HepG2 (cell line): ENCODE data around the gene ENO1. TPM values are rescaled to one million over a fixed set of nuclear protein-coding genes. Genes with fewer than 3 reads are reported as not detected.

ENCODE experiments used
- BHLHE40 ChIP-seq: IDR thresholded peaks from 2 replicates; pipeline ENCODE4 v1.6.1; 2011; ENCODE audit warnings: low read length, improper control_type of control experiment
- CC2D1A ChIP-seq: sonication (generic); formaldehyde crosslinking; IDR thresholded peaks from 2 replicates; pipeline ENCODE4 v1.8.1; 2023; ENCODE audit warnings: mild to moderate bottlenecking, missing genetic modification reagents
- ELF3 ChIP-seq: IDR thresholded peaks from 2 replicates; pipeline ENCODE4 v1.6.1; 2016; ENCODE audit warnings: missing genetic modification reagents, missing compliant biosample characterization
- HNRNPL ChIP-seq: fragments of 200-400 bp; formaldehyde crosslinking; IDR thresholded peaks from 2 replicates; pipeline ENCODE4 v1.6.1; 2017; ENCODE audit warnings: mild to moderate bottlenecking, low read depth, low read length
- NFIC ChIP-seq: IDR thresholded peaks from 2 replicates; pipeline ENCODE4 v1.6.1; 2012; ENCODE audit warnings: mild to moderate bottlenecking, low read length, inconsistent platforms
- NRL ChIP-seq: sonication (generic); formaldehyde crosslinking; IDR thresholded peaks from 2 replicates; pipeline ENCODE4 v1.5.0; 2020; ENCODE audit warnings: missing genetic modification reagents, mild to moderate bottlenecking, moderate library complexity, borderline replicate concordance
- POLR2AphosphoS5 ChIP-seq: IDR thresholded peaks from 2 replicates; pipeline ENCODE4 v1.6.1; 2012; ENCODE audit warnings: low read depth, low read length
- PPARG ChIP-seq: conservative IDR thresholded peaks from 2 replicates; pipeline ENCODE4 v1.6.1; 2016; ENCODE audit warnings: missing biosample characterization, missing genetic modification reagents
- RNF2 ChIP-seq: fragments of 450-650 bp; conservative IDR thresholded peaks from 2 replicates; pipeline ENCODE4 v1.6.1; 2016; ENCODE audit warnings: low read depth
- SSRP1 ChIP-seq: IDR thresholded peaks from 2 replicates; pipeline ENCODE4 v1.6.1; 2016; ENCODE audit warnings: control low read depth
- ZFP37 ChIP-seq: sonication (generic); formaldehyde crosslinking; IDR thresholded peaks from 2 replicates; pipeline ENCODE4 v1.4.0; 2020; ENCODE audit warnings: missing genetic modification reagents, borderline replicate concordance
- ZFY ChIP-seq: sonication (generic); formaldehyde crosslinking; IDR thresholded peaks from 2 replicates; pipeline ENCODE4 v1.4.0; 2020; ENCODE audit warnings: missing genetic modification reagents
- polyA plus RNA-seq, 8 experiments: library from polyadenylated mRNA; depleted of rRNA in 3 of 8; stranded (reverse) in 7 of 8; unstranded in 1 of 8; fragments of >200 nt; fragmentation: Illumina TruSeq in 4 of 8; extraction: Trizol in 4 of 8; gene quantifications; 2 replicates each; pipeline versions ENCODE4 v1.2.1 to v1.2.3, GENCODE V29; 2011 to 2016; ENCODE audit warnings: low read depth in 4 of 8, missing spikeins in 1 of 8, mixed read lengths in 1 of 8; ENCODE audit not compliant: insufficient read depth in 1 of 8
- total RNA-seq, 5 experiments: library from RNA; depleted of rRNA; stranded (reverse); fragments of >200 nt; fragmentation: Illumina TruSeq; extraction: Trizol; gene quantifications; 2 replicates each; pipeline ENCODE4 v1.2.3, GENCODE V29; 2016; ENCODE audit warnings: low read depth in 1 of 5
- TF ChIP-seq, protein P1 (sequence below): sonication (generic); formaldehyde crosslinking; IDR thresholded peaks from 2 replicates; pipeline ENCODE4 v1.4.0; 2020; ENCODE audit warnings: missing genetic modification reagents
- TF ChIP-seq, protein P2 (sequence below): sonication (generic); formaldehyde crosslinking; IDR thresholded peaks from 2 replicates; pipeline ENCODE4 v1.5.0; 2020; ENCODE audit warnings: mild to moderate bottlenecking, missing genetic modification reagents, borderline replicate concordance
- TF ChIP-seq, protein P3 (sequence below): sonication (generic); formaldehyde crosslinking; IDR thresholded peaks from 2 replicates; pipeline ENCODE4 v1.4.0; 2020; ENCODE audit warnings: missing genetic modification reagents
- TF ChIP-seq, protein P4 (sequence below): IDR thresholded peaks from 2 replicates; pipeline ENCODE4 v1.6.1; 2016; ENCODE audit warnings: control low read depth
- TF ChIP-seq, protein P5 (sequence below): sonication (generic); formaldehyde crosslinking; IDR thresholded peaks from 2 replicates; pipeline ENCODE4 v1.5.1; 2020; ENCODE audit warnings: mild to moderate bottlenecking, missing genetic modification reagents, moderate library complexity
- TF ChIP-seq, protein P6 (sequence below): sonication (generic); formaldehyde crosslinking; IDR thresholded peaks from 2 replicates; pipeline ENCODE4 v1.8.0; 2022; ENCODE audit warnings: mild to moderate bottlenecking, missing genetic modification reagents

Gene ENO1
- total and polyA plus RNA-seq, 2 of the 13 experiments (the other 11 are each of a cell fraction or from before 2014, with no cell fraction given): 1,559 to 3,103 TPM

DNA sequence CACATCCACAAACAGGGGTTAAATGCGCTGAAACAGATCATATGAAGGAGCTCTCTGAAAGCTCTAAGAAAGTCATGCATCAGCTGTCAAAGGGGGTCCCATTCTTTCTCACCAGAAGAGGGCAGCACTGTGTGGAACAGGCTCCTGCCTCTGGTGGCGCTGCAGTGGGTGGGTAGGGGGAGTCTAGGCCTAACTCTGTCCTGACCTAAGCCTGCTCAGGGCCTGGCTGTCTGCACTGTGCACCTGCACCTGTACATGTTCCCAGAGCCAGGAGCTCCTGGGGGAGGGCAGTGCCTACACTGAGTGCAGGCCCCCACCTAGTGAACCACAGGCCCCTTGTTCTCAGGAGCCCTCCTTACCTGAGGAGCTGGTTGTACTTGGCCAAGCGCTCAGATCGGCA is 16.0 kb downstream of the ENO1 start (continued):
- TF ChIP-seq, protein P1, sequence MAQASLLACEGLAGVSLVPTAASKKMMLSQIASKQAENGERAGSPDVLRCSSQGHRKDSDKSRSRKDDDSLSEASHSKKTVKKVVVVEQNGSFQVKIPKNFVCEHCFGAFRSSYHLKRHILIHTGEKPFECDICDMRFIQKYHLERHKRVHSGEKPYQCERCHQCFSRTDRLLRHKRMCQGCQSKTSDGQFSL (CRISPR knock-in tag): 0 out of 2 replicates have a peak, but pooled peaks have one; percentile 70
- peak; percentile 74; the same call in 1 of the 2 replicates for TF ChIP-seq NRL
- no peak for TF ChIP-seq SSRP1
- TF ChIP-seq CC2D1A: no peak
- TF ChIP-seq ZFY (CRISPR knock-in tag): 0 out of 2 replicates have a peak, but pooled peaks have one; percentile 53
- TF ChIP-seq, protein P2, sequence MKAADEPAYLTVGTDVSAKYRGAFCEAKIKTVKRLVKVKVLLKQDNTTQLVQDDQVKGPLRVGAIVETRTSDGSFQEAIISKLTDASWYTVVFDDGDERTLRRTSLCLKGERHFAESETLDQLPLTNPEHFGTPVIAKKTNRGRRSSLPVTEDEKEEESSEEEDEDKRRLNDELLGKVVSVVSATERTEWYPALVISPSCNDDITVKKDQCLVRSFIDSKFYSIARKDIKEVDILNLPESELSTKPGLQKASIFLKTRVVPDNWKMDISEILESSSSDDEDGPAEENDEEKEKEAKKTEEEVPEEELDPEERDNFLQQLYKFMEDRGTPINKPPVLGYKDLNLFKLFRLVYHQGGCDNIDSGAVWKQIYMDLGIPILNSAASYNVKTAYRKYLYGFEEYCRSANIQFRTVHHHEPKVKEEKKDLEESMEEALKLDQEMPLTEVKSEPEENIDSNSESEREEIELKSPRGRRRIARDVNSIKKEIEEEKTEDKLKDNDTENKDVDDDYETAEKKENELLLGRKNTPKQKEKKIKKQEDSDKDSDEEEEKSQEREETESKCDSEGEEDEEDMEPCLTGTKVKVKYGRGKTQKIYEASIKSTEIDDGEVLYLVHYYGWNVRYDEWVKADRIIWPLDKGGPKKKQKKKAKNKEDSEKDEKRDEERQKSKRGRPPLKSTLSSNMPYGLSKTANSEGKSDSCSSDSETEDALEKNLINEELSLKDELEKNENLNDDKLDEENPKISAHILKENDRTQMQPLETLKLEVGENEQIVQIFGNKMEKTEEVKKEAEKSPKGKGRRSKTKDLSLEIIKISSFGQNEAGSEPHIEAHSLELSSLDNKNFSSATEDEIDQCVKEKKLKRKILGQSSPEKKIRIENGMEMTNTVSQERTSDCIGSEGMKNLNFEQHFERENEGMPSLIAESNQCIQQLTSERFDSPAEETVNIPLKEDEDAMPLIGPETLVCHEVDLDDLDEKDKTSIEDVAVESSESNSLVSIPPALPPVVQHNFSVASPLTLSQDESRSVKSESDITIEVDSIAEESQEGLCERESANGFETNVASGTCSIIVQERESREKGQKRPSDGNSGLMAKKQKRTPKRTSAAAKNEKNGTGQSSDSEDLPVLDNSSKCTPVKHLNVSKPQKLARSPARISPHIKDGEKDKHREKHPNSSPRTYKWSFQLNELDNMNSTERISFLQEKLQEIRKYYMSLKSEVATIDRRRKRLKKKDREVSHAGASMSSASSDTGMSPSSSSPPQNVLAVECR (CRISPR knock-in tag): peak; percentile 12; the same call in 1 of the 2 replicates
- TF ChIP-seq, protein P3, sequence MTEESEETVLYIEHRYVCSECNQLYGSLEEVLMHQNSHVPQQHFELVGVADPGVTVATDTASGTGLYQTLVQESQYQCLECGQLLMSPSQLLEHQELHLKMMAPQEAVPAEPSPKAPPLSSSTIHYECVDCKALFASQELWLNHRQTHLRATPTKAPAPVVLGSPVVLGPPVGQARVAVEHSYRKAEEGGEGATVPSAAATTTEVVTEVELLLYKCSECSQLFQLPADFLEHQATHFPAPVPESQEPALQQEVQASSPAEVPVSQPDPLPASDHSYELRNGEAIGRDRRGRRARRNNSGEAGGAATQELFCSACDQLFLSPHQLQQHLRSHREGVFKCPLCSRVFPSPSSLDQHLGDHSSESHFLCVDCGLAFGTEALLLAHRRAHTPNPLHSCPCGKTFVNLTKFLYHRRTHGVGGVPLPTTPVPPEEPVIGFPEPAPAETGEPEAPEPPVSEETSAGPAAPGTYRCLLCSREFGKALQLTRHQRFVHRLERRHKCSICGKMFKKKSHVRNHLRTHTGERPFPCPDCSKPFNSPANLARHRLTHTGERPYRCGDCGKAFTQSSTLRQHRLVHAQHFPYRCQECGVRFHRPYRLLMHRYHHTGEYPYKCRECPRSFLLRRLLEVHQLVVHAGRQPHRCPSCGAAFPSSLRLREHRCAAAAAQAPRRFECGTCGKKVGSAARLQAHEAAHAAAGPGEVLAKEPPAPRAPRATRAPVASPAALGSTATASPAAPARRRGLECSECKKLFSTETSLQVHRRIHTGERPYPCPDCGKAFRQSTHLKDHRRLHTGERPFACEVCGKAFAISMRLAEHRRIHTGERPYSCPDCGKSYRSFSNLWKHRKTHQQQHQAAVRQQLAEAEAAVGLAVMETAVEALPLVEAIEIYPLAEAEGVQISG: 0 out of 2 replicates have a peak, but pooled peaks have one; percentile 20
- TF ChIP-seq, protein P4, sequence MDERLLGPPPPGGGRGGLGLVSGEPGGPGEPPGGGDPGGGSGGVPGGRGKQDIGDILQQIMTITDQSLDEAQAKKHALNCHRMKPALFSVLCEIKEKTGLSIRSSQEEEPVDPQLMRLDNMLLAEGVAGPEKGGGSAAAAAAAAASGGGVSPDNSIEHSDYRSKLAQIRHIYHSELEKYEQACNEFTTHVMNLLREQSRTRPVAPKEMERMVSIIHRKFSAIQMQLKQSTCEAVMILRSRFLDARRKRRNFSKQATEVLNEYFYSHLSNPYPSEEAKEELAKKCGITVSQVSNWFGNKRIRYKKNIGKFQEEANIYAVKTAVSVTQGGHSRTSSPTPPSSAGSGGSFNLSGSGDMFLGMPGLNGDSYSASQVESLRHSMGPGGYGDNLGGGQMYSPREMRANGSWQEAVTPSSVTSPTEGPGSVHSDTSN (CRISPR knock-in tag): no peak
- peak; percentile 49; the same call in 1 of the 2 replicates for TF ChIP-seq POLR2AphosphoS5
- TF ChIP-seq, protein P5, sequence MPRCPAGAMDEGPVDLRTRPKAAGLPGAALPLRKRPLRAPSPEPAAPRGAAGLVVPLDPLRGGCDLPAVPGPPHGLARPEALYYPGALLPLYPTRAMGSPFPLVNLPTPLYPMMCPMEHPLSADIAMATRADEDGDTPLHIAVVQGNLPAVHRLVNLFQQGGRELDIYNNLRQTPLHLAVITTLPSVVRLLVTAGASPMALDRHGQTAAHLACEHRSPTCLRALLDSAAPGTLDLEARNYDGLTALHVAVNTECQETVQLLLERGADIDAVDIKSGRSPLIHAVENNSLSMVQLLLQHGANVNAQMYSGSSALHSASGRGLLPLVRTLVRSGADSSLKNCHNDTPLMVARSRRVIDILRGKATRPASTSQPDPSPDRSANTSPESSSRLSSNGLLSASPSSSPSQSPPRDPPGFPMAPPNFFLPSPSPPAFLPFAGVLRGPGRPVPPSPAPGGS (CRISPR knock-in tag): 0 out of 2 replicates have a peak, but pooled peaks have one; percentile 29
- TF ChIP-seq ELF3 (CRISPR knock-in tag): no peak
- no peak for TF ChIP-seq HNRNPL
- no peak for TF ChIP-seq PPARG (CRISPR knock-in tag)
- TF ChIP-seq BHLHE40: no peak
- no peak for TF ChIP-seq NFIC
- TF ChIP-seq ZFP37 (CRISPR knock-in tag): no peak
- no peak for TF ChIP-seq RNF2
- TF ChIP-seq, protein P6, sequence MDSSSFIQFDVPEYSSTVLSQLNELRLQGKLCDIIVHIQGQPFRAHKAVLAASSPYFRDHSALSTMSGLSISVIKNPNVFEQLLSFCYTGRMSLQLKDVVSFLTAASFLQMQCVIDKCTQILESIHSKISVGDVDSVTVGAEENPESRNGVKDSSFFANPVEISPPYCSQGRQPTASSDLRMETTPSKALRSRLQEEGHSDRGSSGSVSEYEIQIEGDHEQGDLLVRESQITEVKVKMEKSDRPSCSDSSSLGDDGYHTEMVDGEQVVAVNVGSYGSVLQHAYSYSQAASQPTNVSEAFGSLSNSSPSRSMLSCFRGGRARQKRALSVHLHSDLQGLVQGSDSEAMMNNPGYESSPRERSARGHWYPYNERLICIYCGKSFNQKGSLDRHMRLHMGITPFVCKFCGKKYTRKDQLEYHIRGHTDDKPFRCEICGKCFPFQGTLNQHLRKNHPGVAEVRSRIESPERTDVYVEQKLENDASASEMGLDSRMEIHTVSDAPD (CRISPR knock-in tag): no peak
